Mucosa of descending colon (tissue), 3 donors: ENCODE data around the gene PDE6B. TPM values are rescaled to one million over a fixed set of nuclear protein-coding genes. Genes with fewer than 3 reads are reported as not detected.
"Not testable (repeated sequence)": the region's sequence is repeated elsewhere in the genome, so short reads cannot be mapped to it uniquely, and the experiment has no call there.

Experiments used
- ATAC-seq: fragments of 200-7000 bp; cut with Tn5 transposase; one replicate; pipeline ENCODE4 v1.9.1; 2020; ENCODE audit warnings: mild to moderate bottlenecking, moderate library complexity
- DNase-seq, 3 donors: peaks; one replicate each; pipeline ENCODE4 v3.0.0-alpha.2; 2020
- H3K36me3 ChIP-seq: fragments of 200-600 bp; one replicate; pipeline ENCODE4 v1.8.0; 2021; ENCODE audit warnings: low read depth, mild to moderate bottlenecking
- H3K4me1 ChIP-seq: fragments of 200-600 bp; one replicate; pipeline ENCODE4 v1.8.0; 2021; ENCODE audit warnings: low read depth, mild to moderate bottlenecking
- H3K4me3 ChIP-seq: fragments of 200-600 bp; one replicate; pipeline ENCODE4 v1.8.0; 2021; ENCODE audit warnings: mild to moderate bottlenecking
- H3K9me3 ChIP-seq: fragments of 200-600 bp; one replicate; pipeline ENCODE4 v1.8.0; 2021; ENCODE audit warnings: mild to moderate bottlenecking
- CTCF ChIP-seq: fragments of 200-600 bp; IDR thresholded peaks from one replicate; pipeline ENCODE4 v1.8.0; 2022; ENCODE audit warnings: antibody characterized with exemption, mild to moderate bottlenecking
- intact Hi-C, 2 donors: fragments of 100-400 bp; cut with DNase I in 1 of 2; cut with micrococcal nuclease in 1 of 2; formaldehyde crosslinking; loops; one replicate each; pipeline versions ENCODE4 v1.11.0 to v1.11.1; 2022; cut with DNase I, micrococcal nuclease
- total RNA-seq, 3 donors: library from RNA; stranded (reverse); fragmentation: NEBNext Ultra II Directional in 2 of 3; extraction: Animal tissue kit (Norgen Biotek cat#: 25700) in 2 of 3; gene quantifications; one replicate each; pipeline versions ENCODE4 v1.2.1 to v1.2.4, GENCODE V29; 2021 to 2023
- donor health status: DM: no; HTN: no; CAD: no; lungs with moderate emphysema.
- donor health status: DM: no; HTN: no; CAD: no.
- donor health status: DM: no; HTN: yes; CAD: no.

Gene PDE6B
- total RNA-seq, 3 donors from 2014 or later = 1.0 to 2.9 (median 1.2) TPM

GRCh38 chr4:702618-703048 is 77.3 kb downstream of the PDE6B start:
- intact Hi-C loops = no loop called here
- Histone ChIP-seq H3K36me3 (no peaks in the 10 kb centered on the region), H3K4me3 (no peak overlapping the region), H3K9me3 (no peaks in the 10 kb centered on the region), H3K4me1 (peaks cover 9% of the 10 kb centered on the region)
- no peak for DNase-seq
- no peak for TF ChIP-seq CTCF
- no peak for ATAC-seq

- Histone ChIP-seq H3K9me3 (no peaks in the 10 kb centered on the region), H3K36me3 (no peaks in the 10 kb centered on the region), H3K4me3 (no peak overlapping the region), H3K4me1 (peaks cover 12% of the 10 kb centered on the region)
- no peak for ATAC-seq
- no peak for DNase-seq
- intact Hi-C loops = no loop called here
- TF ChIP-seq CTCF = no peak
These were observed 78.2 kb downstream of the PDE6B start for GRCh38 chr4:703336-704197.

- no peak for DNase-seq
These were observed 79.0 kb downstream of the PDE6B start for GRCh38 chr4:704198-704891.

GRCh38 chr4:704971-705277 is 79.6 kb downstream of the PDE6B start:
- Histone ChIP-seq H3K4me3 (no peak overlapping the region), H3K9me3 (no peaks in the 10 kb centered on the region), H3K4me1 (peaks cover 16% of the 10 kb centered on the region), H3K36me3 (no peaks in the 10 kb centered on the region)
- TF ChIP-seq CTCF = no peak
- DNase-seq (no peak), ATAC-seq (no peak)
- intact Hi-C loops = no loop called here

More at GRCh38 chr4:704198-704891, 79.0 kb downstream of the PDE6B start:
- H3K4me1 ChIP-seq = peaks cover 16% of the 10 kb centered on the region
- ATAC-seq = no peak
- no peaks in the 10 kb centered on the region for H3K36me3 ChIP-seq
- TF ChIP-seq CTCF = no peak
- no peak overlapping the region for H3K4me3 ChIP-seq
- intact Hi-C loops = no loop called here
- no peaks in the 10 kb centered on the region for H3K9me3 ChIP-seq

- peaks cover 16% of the 10 kb centered on the region for H3K4me1 ChIP-seq
- ATAC-seq = peak; percentile 97
- intact Hi-C loops = no loop called here
These were observed 80.1 kb downstream of the PDE6B start, which contains the start of gene PCGF3 for GRCh38 chr4:705278-706082. PCGF3 (plus strand) TSS chr4:705832; CDS start chr4:733681, 27,849 bp downstream.

GRCh38 chr4:706083-706633 is 80.8 kb downstream of the PDE6B start:
- Histone ChIP-seq H3K4me1 (peaks cover 16% of the 10 kb centered on the region), H3K4me3 (peak overlapping the region; percentile 77)
- intact Hi-C loops, DNase-seq, ATAC-seq, H3K36me3 ChIP-seq, H3K9me3 ChIP-seq: not testable (repeated sequence)

More at GRCh38 chr4:705278-706082, 80.1 kb downstream of the PDE6B start, which contains the start of gene PCGF3:
- Histone ChIP-seq H3K4me3 (peak within 1 kb of the TSS; percentile 77), H3K9me3 (no peaks in the 10 kb centered on the region), H3K36me3 (no peaks in the 10 kb centered on the region)
- peak; percentile 98 to 99 (median 99) for DNase-seq
- no peak for TF ChIP-seq CTCF
